GM21723 (cell line): ENCODE data around the gene XPR1.

ENCODE experiments used
- ATAC-seq: cut with Tn5 transposase; IDR thresholded peaks from one replicate; pipeline ENCODE4 v1.9.1; 2021; ENCODE audit warnings: mild to moderate bottlenecking, moderate library complexity; ENCODE audit not compliant: unreplicated experiment

Gene XPR1

GRCh38 chr1:180909462-180909976, 277.7 kb downstream of the XPR1 start:
- ATAC-seq: peak; percentile 44

DNA sequence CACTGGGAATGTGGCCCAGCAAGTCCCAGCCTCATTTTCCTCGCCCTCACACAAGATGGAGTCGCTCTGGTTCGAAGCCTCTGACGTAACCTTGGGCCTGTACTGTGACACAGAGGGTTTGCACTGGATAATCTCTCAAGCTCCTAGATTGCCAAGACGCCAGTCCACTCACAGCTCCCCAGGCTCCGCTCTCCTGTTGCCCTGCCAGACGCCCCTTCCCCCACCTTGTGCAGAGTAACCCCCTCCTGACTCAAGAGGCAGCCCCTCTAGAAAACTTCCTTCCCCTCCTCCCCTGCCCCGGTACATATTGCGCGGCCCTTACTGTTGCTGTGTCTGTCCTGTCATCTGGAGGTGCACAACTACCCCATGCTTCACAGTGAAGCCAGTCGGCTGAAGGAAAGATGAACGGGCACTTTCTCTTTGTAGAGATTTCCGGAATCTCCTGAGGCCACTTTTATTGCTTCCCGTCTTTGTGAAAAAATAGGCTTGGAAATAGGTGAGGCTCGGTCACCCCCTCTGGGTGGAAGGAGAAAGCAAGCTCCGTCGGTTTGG, 279.9 kb downstream of the XPR1 start:
- ATAC-seq: no peak

GRCh38 chr1:180912211-180912800, 280.5 kb downstream of the XPR1 start:
- no peak for ATAC-seq

- ATAC-seq: no peak
Measured at GRCh38 chr1:180912801-180913565, 281.2 kb downstream of the XPR1 start, which contains the start of gene KIAA1614. Gene KIAA1614 (plus strand): TSS chr1:180912897. CDS start chr1:180913244, 347 bp downstream.

DNA sequence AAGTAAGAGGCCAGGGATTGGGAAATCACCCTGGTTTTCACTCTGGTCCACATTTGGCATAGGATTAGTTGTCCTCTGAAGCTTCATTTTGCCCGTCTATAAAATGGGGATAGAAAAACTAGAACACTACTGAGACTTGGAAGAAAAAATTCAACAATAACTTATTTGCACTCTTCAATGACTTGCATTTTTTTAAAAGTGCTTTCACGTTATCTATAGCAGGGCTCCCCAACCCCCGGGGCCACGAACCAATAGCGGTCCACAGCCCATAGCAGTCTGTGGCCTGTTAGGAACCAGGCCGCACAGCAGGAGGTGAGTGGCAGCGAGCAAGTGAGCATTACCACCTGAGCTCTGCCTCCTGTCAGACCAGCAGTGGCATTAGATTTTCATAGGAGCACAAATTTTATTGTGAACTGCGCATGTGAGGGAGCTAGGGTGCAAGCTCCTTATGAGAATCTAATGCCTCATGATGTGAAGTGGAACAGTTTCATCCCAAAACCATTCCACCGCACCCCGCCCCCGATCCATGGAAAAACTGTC, 283.7 kb downstream of the XPR1 start:
- ATAC-seq: no peak

GRCh38 chr1:180916012-180916770, 284.4 kb downstream of the XPR1 start:
- ATAC-seq: no peak

GRCh38 chr1:180916771-180917170, 284.9 kb downstream of the XPR1 start:
- ATAC-seq: no peak

DNA sequence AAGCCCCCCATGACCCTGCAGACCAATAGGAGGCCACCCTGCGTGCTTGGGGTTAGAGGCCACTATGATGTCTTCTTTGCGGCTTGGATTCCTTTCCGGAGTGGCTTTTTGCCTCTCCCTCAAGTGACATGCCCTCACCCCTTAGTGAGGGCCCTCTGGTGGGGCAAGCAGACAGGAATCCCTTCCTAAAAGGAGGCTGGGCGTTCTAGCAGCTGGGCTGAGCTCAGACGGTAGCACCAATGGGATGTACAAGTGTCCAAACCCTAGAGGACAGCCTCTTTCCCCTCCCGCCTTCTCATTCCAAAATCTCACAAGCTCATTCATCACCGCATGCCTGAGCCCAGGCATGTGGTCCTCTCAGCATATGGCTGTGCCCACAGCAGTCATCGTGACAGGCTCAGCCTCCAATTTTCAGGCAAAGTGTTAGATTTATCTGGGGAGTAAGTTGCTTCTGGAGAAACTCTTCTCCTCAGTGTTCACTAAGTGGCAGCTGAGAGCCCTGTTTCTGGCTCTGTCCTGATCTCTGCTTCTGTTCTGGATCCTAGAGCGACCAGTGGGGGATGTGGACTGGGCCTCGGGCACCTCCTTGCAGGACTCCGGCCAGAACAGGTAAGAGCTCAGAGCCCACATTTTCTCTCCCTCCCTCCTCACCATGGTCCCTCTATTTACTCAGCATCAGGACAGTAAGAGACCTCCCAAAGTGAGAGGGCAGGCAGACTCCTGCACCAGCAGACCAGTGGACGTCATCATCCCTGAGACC, 285.7 kb downstream of the XPR1 start:
- ATAC-seq: no peak

- ATAC-seq: no peak
Measured at GRCh38 chr1:180918519-180918918, 286.7 kb downstream of the XPR1 start.

GRCh38 chr1:180919183-180919700, 287.4 kb downstream of the XPR1 start:
- no peak for ATAC-seq

GRCh38 chr1:180920193-180920592, 288.4 kb downstream of the XPR1 start:
- no peak for ATAC-seq

DNA sequence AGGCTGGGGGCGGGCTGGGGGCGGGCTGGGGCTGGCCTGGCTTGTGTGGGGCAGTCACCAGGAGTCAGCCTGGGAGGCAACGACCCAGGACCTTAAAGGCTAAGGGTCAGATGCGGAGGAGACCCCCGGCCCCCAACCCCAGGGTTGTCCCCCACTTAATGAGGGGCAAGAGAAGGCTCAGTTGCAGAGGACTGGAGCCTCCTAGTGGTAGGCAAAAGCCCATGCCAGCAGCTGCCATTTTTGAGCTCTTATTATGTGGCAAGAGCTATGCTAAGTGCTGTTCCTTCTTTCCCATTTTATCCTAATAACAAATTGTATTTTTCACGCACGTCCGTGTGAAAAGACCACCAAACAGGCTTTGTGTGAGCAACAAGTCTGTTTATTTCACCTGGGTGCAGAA, 288.9 kb downstream of the XPR1 start:
- no peak for ATAC-seq

GRCh38 chr1:180921386-180921785, 289.6 kb downstream of the XPR1 start:
- ATAC-seq: no peak

GRCh38 chr1:180921891-180922630, 290.2 kb downstream of the XPR1 start:
- ATAC-seq: no peak

DNA sequence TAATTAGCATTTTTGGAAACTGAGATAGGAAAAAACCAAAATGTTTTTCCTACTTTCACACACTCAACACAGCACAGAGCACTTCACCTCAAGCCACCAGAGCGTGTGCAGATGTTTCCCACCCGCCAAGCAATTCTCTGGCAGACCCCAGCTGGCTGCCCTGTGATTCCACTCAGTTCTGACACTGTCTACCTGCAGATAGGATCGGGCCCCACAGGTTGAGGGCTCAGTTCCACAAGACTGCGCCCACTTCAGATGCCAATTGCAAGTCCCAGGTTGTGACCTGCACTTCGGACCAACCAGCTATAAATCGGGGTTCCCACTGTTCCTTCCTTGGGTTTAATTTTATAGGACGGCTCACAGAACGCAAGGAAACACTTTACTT, 290.8 kb downstream of the XPR1 start:
- no peak for ATAC-seq

- ATAC-seq: no peak
Measured at GRCh38 chr1:180923021-180923841, 291.4 kb downstream of the XPR1 start.

GRCh38 chr1:180923887-180924286, 292.1 kb downstream of the XPR1 start:
- no peak for ATAC-seq

GRCh38 chr1:180924939-180925338, 293.1 kb downstream of the XPR1 start:
- ATAC-seq: no peak
